HG03066 (cell line): ENCODE measurements around the gene AKR7A2.

Experiments used
- ATAC-seq: cut with Tn5 transposase; IDR thresholded peaks from one replicate; pipeline ENCODE4 v1.9.1; 2021; ENCODE audit warnings: low read depth; ENCODE audit not compliant: unreplicated experiment

The AKR7A2 gene

GRCh38 chr1:19311931-19312781 is at the start of gene AKR7A2, which contains the start of gene SLC66A1:
Gene AKR7A2 (minus strand): TSS chr1:19312144. CDS start chr1:19312124, 20 bp downstream.
Gene SLC66A1 (plus strand): TSS chr1:19312326. CDS start chr1:19317678, 5,352 bp downstream.
- ATAC-seq = peak; percentile 66

- ATAC-seq = no peak
These were observed 49.1 kb upstream of the AKR7A2 start for GRCh38 chr1:19360843-19361610.

DNA sequence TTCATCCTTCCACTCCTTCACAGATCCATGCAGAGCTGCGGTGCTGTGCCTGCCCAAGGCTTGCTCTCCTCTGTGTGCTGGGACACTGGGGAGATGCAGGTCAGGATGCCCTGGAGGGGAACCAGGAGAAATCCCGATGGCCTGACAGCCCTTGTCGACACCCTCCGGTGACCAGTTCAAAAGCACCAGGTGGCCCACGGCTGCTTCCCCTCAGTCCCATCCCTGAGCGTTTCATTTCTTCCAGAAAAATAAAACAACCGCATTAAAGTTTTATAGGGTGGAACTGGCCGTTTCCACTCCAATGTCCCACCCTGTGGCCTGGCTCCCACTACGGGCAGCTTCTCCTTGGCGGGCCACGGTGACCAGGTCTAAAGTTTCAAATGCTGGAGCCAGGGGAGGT is 48.5 kb upstream of the AKR7A2 start:
- no peak for ATAC-seq

- no peak for ATAC-seq
These were observed 48.1 kb upstream of the AKR7A2 start for GRCh38 chr1:19360016-19360415.

DNA sequence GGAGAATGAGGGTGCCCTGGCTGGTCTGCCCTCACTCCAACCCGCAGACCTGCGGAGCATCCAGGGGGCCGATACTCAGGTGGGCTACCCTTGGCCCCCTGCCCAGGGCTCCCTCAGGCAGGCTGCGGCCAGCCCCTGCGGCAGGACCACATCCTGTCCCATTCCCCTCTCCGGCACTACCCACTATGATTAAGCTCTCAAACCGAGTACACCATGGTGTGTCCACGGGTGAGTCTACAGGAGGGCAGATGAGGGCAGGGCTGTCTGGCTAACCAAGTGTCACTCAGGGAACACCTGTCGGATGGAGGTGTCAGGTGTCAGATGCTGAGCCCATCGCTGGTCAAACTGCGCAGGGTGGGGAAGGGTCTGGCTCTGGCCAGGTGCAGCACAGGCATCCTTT is 47.4 kb upstream of the AKR7A2 start:
- ATAC-seq = no peak

- ATAC-seq = no peak
These were observed 46.8 kb upstream of the AKR7A2 start for GRCh38 chr1:19358710-19359109.

- no peak for ATAC-seq
These were observed 45.5 kb upstream of the AKR7A2 start for GRCh38 chr1:19357299-19357986.

DNA sequence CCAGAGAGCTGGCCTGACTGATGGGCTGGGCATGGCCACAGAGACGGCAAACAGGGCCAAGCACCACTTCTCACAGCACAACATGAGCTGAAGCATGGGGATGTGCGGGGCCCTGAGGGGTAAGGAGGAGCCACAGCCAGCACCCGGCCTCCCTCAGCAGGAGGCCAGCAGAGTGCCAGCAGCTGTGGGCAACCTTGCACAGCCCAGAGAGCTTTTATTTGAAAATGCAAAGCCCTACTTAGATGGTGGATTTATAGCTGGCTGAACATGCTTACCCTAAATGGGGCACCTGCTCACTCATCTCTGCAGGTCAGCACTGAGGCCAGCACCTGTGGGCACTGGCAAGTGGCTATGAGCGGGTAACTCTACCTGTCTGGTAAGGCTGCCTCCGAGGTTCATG is 44.3 kb upstream of the AKR7A2 start:
- ATAC-seq = no peak

DNA sequence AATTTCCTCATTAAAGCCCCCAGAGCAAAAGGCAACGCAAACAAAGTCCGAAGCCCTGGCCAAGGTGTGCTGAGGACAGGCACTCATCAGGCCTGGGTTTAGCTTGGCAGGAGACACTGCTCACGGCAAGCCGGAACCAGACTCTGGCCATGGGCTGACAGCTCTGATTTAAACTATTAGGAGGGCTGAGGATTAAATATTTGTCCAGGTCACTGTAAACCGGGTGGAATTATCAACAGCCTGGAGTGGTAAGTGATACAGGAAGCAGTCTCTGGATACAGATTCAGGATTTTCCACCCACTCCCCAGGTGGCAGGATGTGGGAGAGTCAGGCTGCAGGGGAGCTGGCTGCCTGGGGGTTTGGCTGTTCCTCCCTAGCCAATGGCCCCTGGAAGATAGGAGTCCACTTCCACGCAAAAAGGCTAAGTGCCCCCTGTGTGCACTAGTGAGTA is 42.6 kb upstream of the AKR7A2 start:
- ATAC-seq = no peak

GRCh38 chr1:19353596-19353995 is 41.7 kb upstream of the AKR7A2 start:
- no peak for ATAC-seq

DNA sequence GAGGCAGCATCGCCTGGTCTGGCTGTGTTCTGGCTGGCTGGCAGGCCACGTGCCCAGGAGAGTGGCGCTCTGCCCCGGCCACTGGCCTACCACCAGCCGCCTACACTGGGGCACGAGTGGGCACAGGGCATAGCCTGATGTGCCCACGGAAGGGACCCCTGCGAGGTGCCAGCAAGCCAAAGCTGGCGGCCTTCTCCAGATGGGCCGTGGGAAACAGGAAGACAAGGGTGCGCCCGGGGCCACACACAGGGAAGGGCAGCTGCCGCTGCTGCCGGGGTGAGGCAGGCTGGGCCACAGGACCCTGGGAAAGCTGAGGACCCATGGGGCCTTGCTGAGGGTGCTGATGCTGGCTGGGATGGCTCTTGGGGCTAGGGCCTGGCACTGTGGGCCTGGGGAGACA is 40.9 kb upstream of the AKR7A2 start:
- no peak for ATAC-seq

GRCh38 chr1:19351873-19352272 is 39.9 kb upstream of the AKR7A2 start:
- no peak for ATAC-seq

DNA sequence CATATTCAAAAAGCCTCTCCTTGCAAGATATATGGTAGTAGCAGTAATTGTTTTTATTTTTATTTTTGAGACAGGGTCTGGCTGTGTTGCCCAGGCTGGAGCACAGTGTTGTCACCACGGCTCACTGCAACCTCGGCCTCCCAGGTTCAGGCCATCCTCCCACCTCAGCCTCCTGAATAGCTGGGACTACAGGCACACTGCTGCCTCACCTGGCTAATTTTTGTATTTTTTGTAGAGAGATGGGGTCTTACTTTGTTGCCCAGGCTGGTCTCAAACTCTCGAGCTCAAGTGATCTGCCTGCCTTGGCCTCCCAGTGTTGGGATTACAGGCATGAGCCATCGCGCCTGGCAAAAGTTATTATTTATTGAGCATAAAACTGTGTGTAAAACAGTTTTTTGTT is 38.6 kb upstream of the AKR7A2 start:
- ATAC-seq = no peak

DNA sequence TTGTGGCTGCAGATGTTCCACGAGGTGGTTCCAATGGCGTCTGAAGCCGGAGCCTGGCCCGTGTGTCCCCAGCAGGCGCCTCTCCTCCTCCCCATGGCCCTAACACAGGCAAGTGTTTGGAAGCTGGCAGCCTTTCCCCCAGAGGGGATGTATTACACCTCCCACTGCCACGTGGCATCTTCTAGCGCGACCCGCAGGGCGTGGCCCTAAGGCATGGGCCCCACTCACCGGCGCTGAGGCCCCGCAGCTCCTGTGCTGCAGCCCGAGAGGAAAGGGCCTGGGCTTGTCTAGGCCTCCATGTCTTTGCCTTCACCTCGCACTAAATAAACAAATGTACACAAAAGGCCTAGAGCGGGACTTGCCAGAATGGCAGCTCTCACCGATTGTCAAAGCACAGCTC is 38.1 kb upstream of the AKR7A2 start:
- no peak for ATAC-seq

DNA sequence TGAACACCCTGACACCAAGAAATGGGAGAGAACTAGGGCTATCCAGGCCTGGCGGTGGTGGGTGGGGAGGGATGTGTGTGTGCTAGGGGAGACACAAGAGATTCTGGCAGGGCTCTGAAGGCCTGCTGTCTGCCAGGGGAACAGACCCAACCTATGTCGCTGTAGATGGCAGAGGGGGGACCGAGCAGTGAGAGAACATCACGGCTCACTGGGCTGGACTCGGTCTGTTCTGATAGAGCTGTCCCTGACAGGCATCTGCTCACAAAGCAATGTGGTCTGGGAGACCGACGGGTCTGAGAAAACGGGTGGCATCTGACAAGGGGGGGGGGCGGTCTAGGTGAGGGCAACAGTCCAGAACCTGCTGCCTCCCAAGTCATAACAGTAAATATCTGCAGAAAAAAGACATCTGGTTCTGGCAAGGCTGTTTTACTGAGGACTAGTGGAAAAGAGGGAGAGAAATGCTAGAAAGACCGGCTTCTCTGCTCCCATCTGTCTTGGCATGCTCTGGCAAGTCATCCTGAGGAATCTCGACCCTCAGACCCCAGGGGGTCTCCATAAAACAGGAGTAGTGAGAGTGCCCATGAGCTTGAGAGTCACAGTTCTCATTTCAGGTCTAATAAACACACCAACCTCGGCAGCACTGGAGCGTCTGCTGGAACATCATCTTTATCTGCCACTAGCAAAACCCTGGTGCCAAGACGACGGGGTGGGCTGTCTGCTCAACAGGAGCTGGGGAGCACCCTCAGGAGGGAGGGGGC is 36.7 kb upstream of the AKR7A2 start:
- ATAC-seq = no peak

GRCh38 chr1:19347533-19348172 is 35.7 kb upstream of the AKR7A2 start:
- ATAC-seq = no peak

DNA sequence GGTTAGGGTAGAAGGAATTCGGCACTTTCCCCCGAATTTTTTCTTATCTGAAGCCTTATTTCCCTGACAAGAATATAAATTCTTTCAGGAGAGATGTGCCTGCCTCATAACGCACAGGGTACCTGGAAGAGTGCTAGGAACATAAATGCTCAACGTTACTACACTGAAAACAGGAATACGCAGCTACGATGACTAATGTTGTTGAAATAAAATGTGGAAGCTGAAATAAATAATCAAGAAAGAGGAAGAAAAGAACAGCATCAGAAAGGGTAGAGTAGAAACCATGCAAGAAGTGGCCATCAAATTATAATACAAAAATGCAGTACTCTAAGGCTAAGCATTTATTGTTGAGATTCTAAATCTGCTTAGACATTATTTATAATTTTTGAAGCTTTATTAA is 34.1 kb upstream of the AKR7A2 start:
- no peak for ATAC-seq

DNA sequence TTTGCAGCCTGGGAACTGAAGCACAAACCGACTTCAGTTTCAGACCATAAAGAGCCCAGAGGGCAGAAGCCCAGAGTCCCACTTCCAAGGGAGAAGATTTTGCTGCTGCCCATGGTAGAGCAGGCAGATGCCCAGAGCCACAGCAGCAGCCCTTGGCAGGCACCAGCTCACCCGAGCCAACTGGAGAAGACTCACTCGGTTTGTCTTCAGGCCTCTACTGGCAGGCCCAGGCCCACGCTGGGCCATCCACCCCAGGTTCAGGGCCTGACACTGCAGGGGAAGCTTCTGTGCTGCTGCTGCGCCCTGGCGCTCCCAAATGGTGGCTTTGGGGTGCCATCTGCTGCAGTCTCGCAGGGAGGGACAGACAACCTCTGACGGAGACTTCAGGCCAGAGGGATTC is 33.4 kb upstream of the AKR7A2 start:
- ATAC-seq = no peak

DNA sequence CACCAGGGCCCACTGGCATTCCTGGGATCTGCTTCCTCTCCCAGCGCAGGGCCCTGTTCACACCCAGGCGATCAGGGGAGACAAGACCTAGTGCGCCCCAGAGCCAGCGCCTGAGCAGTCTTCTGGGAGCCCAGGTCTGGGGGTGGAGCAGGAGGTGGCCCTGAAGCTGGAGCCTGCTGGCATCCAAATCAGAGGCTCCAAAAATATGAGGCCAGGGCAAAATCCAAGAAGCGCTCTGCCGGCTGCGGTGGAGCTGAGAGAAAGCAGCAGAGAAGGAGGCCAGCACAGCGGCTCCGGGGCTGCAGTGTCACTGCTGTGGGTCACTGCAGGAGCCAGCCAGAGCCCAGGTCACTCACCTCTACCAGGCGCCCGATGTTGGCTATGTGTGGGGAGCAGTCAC is 32.9 kb upstream of the AKR7A2 start:
- no peak for ATAC-seq

GRCh38 chr1:19344372-19344810 is 32.4 kb upstream of the AKR7A2 start:
- ATAC-seq = no peak
